Measurements from ENCODE around the gene CSRNP2. TPM values are rescaled to one million over a fixed set of nuclear protein-coding genes. Genes with fewer than 3 reads are reported as not detected.

Gene CSRNP2
- total and polyA plus RNA-seq, 2 of the 8 experiments (the other 6 are each of a cell fraction or from before 2014, with no cell fraction given) = 13.7 to 34.0 TPM

DNA sequence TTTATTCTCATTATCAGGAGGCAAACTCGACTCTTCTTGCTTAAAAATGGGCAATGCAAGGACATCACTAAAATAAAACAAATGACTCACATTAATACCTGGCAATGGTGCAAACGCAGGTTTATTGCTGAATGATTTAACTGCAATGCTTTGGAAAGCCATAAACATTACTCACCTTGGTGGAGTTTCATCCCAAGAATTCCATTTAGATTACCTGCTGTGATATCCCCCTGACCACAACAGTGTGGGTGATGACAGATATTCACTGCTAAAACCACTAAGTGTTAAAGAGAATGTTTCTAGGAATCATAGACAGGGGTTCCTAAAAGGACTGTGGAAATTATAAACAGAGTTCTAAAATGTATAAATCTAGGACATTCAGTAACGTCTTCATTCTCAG, 35.3 kb upstream of the CSRNP2 start (continued):
- TF ChIP-seq SRF (IDR thresholded peaks at IDR 0.05; ENCODE audit: low read depth, low read length) (no peak), EZH2 (IDR thresholded peaks at IDR 0.05; ENCODE audit: low read depth, low read length, severe bottlenecking) (no peak), RNF2 (IDR thresholded peaks at IDR 0.05; ENCODE audit: borderline replicate concordance, low read depth, low read length, missing control alignments, poor library complexity, severe bottlenecking) (no peak), ZNF274 (IDR thresholded peaks at IDR 0.05; ENCODE audit: borderline replicate concordance, extremely low read depth, low read length) (no peak), POLR2A (IDR thresholded peaks at IDR 0.05; ENCODE audit: control extremely low read depth in 1 of 2, low read depth in 2 of 2, low read length in 2 of 2) (no peak)
- TF ChIP-seq, protein P1, sequence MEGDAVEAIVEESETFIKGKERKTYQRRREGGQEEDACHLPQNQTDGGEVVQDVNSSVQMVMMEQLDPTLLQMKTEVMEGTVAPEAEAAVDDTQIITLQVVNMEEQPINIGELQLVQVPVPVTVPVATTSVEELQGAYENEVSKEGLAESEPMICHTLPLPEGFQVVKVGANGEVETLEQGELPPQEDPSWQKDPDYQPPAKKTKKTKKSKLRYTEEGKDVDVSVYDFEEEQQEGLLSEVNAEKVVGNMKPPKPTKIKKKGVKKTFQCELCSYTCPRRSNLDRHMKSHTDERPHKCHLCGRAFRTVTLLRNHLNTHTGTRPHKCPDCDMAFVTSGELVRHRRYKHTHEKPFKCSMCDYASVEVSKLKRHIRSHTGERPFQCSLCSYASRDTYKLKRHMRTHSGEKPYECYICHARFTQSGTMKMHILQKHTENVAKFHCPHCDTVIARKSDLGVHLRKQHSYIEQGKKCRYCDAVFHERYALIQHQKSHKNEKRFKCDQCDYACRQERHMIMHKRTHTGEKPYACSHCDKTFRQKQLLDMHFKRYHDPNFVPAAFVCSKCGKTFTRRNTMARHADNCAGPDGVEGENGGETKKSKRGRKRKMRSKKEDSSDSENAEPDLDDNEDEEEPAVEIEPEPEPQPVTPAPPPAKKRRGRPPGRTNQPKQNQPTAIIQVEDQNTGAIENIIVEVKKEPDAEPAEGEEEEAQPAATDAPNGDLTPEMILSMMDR (IDR thresholded peaks at IDR 0.05; ENCODE audit: control extremely low read depth in 1 of 3, insufficient read depth in 1 of 3, low read depth in 1 of 3, low read length in 3 of 3) = no peak
